NB4 (cell line): ENCODE data around the gene ACOX3.

Experiments used
- MYC ChIP-seq: IDR thresholded peaks from 2 replicates; pipeline ENCODE4 v1.6.1; 2011; ENCODE audit warnings: low read depth, low read length
- POLR2A ChIP-seq: IDR thresholded peaks from 2 replicates; pipeline ENCODE4 v1.6.1; 2011; ENCODE audit warnings: mild to moderate bottlenecking; ENCODE audit not compliant: insufficient read length; ENCODE audit errors: extremely low read depth
- TF ChIP-seq, protein P1 (sequence below): IDR thresholded peaks from one replicate; pipeline ENCODE4 v1.5.1; 2012; ENCODE audit warnings: low read depth, low read length
- TF ChIP-seq, protein P2 (sequence below): IDR thresholded peaks from 2 replicates; pipeline ENCODE4 v1.6.1; 2011; ENCODE audit warnings: low read depth, low read length

- TF ChIP-seq, protein P1, sequence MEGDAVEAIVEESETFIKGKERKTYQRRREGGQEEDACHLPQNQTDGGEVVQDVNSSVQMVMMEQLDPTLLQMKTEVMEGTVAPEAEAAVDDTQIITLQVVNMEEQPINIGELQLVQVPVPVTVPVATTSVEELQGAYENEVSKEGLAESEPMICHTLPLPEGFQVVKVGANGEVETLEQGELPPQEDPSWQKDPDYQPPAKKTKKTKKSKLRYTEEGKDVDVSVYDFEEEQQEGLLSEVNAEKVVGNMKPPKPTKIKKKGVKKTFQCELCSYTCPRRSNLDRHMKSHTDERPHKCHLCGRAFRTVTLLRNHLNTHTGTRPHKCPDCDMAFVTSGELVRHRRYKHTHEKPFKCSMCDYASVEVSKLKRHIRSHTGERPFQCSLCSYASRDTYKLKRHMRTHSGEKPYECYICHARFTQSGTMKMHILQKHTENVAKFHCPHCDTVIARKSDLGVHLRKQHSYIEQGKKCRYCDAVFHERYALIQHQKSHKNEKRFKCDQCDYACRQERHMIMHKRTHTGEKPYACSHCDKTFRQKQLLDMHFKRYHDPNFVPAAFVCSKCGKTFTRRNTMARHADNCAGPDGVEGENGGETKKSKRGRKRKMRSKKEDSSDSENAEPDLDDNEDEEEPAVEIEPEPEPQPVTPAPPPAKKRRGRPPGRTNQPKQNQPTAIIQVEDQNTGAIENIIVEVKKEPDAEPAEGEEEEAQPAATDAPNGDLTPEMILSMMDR, result no peak
- no peak for TF ChIP-seq POLR2A
- TF ChIP-seq MYC, result no peak
- TF ChIP-seq, protein P2, sequence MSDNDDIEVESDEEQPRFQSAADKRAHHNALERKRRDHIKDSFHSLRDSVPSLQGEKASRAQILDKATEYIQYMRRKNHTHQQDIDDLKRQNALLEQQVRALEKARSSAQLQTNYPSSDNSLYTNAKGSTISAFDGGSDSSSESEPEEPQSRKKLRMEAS, result no peak
Measured at GRCh38 chr4:8422786-8423185, 17.7 kb downstream of the ACOX3 start.
